Mesendoderm (in vitro differentiated cells): ENCODE measurements around the gene OSBPL10. TPM values are rescaled to one million over a fixed set of nuclear protein-coding genes. Genes with fewer than 3 reads are reported as not detected.

Experiments
- DNase-seq: peaks from one replicate; pipeline ENCODE4 v3.0.0; 2013
- H2AK5ac ChIP-seq: 2 replicates; pipeline ENCODE4 v1.6.1; 2013; ENCODE audit warnings: low read length, inconsistent platforms
- H2BK120ac ChIP-seq: 2 replicates; pipeline ENCODE4 v1.6.1; 2013; ENCODE audit warnings: low read depth, mild to moderate bottlenecking, low read length, moderate library complexity, mixed read lengths
- H2BK15ac ChIP-seq: replicated peaks from 2 replicates; pipeline ENCODE4 v1.6.1; 2013; ENCODE audit warnings: low read depth, mild to moderate bottlenecking, moderate library complexity
- H2BK5ac ChIP-seq: 2 replicates; pipeline ENCODE4 v1.6.1; 2013; ENCODE audit warnings: low read length, inconsistent platforms
- H3K18ac ChIP-seq: 2 replicates; pipeline ENCODE4 v1.6.1; 2013; ENCODE audit warnings: mild to moderate bottlenecking, low read length, mixed read lengths
- H3K23ac ChIP-seq: one replicate; pipeline ENCODE4 v1.6.1; 2013; ENCODE audit warnings: low read length
- H3K27ac ChIP-seq: 2 replicates; pipeline ENCODE4 v1.5.1; 2013; ENCODE audit warnings: low read depth, mild to moderate bottlenecking, inconsistent platforms, low read length, moderate library complexity
- H3K27me3 ChIP-seq: 2 replicates; pipeline ENCODE4 v1.6.1; 2013; ENCODE audit warnings: low read length, control low read depth, mild to moderate bottlenecking, inconsistent platforms; ENCODE audit not compliant: insufficient read depth, poor library complexity
- H3K36me3 ChIP-seq: 2 replicates; pipeline ENCODE4 v1.6.1; 2013; ENCODE audit warnings: low read length, inconsistent platforms; ENCODE audit not compliant: control insufficient read depth, insufficient read depth
- H3K4ac ChIP-seq: one replicate; pipeline ENCODE4 v1.6.1; 2013; ENCODE audit warnings: low read depth, mild to moderate bottlenecking, low read length, moderate library complexity
- H3K4me1 ChIP-seq: 2 replicates; pipeline ENCODE4 v1.6.1; 2013; ENCODE audit warnings: low read depth, low read length, inconsistent platforms; ENCODE audit not compliant: control insufficient read depth
- H3K4me2 ChIP-seq: 2 replicates; pipeline ENCODE4 v1.6.1; 2013; ENCODE audit warnings: low read length
- H3K4me3 ChIP-seq: 2 replicates; pipeline ENCODE4 v1.5.1; 2013; ENCODE audit warnings: mild to moderate bottlenecking, low read length
- H3K56ac ChIP-seq: one replicate; pipeline ENCODE4 v1.6.1; 2013; ENCODE audit warnings: low read length
- H3K79me1 ChIP-seq: 2 replicates; pipeline ENCODE4 v1.6.1; 2013; ENCODE audit warnings: low read length, inconsistent platforms
- H3K79me2 ChIP-seq: 2 replicates; pipeline ENCODE4 v1.6.1; 2013; ENCODE audit warnings: mild to moderate bottlenecking, low read length; ENCODE audit not compliant: control insufficient read depth, insufficient read depth
- H3K9ac ChIP-seq: 2 replicates; pipeline ENCODE4 v1.6.1; 2013; ENCODE audit warnings: low read length, inconsistent platforms
- H4K5ac ChIP-seq: one replicate; pipeline ENCODE4 v1.6.1; 2013; ENCODE audit warnings: low read length
- H4K8ac ChIP-seq: one replicate; pipeline ENCODE4 v1.6.1; 2013; ENCODE audit warnings: low read depth, mild to moderate bottlenecking, control low read depth, low read length, moderate library complexity
- WGBS: extraction: QIAGEN DNeasy Blood & Tissue Kit; methylation state at CpG from one replicate; pipeline ENCODE4 v1.1.7; 2013; ENCODE audit warnings: low lambda C conversion rate, missing lambda C conversion rate; ENCODE audit not compliant: insufficient coverage; ENCODE audit errors: extremely low coverage; 5-methylcytosine and 5-hydroxymethylcytosine counted together
- polyA plus RNA-seq, 2 experiments: library from polyadenylated mRNA; stranded (reverse); fragments of 200-250 nt; gene quantifications; one replicate each; pipeline ENCODE4 v1.2.3, GENCODE V29; 2013

The OSBPL10 gene, protein sequence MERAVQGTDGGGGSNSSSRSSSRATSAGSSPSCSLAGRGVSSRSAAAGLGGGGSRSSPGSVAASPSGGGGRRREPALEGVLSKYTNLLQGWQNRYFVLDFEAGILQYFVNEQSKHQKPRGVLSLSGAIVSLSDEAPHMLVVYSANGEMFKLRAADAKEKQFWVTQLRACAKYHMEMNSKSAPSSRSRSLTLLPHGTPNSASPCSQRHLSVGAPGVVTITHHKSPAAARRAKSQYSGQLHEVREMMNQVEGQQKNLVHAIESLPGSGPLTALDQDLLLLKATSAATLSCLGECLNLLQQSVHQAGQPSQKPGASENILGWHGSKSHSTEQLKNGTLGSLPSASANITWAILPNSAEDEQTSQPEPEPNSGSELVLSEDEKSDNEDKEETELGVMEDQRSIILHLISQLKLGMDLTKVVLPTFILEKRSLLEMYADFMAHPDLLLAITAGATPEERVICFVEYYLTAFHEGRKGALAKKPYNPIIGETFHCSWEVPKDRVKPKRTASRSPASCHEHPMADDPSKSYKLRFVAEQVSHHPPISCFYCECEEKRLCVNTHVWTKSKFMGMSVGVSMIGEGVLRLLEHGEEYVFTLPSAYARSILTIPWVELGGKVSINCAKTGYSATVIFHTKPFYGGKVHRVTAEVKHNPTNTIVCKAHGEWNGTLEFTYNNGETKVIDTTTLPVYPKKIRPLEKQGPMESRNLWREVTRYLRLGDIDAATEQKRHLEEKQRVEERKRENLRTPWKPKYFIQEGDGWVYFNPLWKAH
- 13.0 TPM for polyA plus RNA-seq (2013, experiment 1 of 2)
- polyA plus RNA-seq (2013, experiment 2 of 2) = 13.2 TPM

DNA sequence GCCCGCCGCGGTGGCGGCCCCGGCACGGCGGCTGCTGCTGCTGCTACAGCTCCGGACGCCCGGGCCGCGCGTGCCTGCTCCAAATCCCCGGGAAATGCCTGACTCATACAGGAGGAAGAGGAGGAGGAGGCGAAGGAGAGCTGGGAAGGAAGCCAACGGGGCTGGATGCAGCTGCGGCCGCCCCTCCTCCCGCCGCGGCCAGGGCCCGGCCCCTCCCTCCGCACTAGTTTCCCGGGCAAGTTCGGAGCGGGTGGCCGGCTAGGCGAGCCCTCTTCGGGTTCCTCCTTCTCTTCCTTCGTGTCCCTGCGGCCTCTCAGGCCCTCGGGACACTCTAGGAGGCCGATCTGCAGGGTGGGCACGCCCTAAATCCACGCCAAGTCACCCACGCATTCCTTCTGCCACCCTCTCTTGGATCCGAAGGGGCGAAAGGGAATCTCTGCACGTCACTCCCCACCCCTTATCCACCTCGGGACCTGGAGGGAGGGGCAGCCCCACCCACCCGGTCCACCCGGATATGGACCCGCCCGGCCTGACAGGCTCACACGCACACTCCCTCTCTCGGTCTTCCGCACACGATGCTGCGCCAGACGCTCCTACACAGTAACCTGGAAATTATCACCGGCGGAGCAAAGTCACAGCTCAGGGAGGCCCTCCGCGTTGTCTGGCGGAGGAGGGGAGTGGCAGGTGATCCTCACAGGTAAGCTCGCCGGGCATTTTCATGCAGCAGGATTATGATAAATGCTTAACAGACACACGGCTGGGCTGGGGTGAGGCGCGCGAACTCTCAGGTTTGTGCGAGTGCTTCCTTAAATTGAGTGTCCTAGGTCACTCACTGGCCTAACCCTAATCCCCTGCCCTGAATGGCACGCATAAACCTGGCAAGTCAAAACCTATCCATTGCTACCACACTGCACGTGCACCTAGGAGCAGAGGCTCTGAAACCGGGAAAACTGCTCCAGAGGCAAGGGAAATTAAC lies at the start of gene OSBPL10, which contains the start of gene ZNF860:
Gene OSBPL10 (minus strand): TSS at position 57 of the 976 bp plus-strand sequence. CDS start 83 bp downstream, outside the sequence.
Gene ZNF860 (plus strand): TSS at position 545 of the 976 bp plus-strand sequence. CDS start 7,330 bp downstream, outside the sequence.
- peak within 1 kb of the TSS; percentile 85 for H3K4me3 ChIP-seq

DNA sequence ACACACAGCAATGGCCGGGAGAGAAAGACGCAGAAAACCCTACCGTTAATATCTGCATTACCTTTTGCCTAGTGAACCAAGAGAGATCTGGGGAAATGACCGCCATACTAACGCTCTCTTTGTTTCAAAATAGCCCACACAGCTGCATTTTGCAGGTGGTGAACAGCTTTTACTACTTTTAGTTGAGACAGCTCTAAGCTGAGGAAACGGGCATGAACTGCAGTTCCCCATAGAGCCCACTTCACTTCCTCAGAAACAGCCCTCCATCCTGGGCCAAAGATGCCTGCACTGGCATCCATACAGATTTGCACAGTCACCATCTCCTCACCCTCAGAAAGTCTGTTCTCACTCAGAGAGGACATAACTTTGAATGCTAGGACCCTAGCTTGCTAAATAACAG lies 45.5 kb upstream of the OSBPL10 start:
- no peak overlapping the region for H3K4me3 ChIP-seq
- no peak overlapping the region for H2AK5ac ChIP-seq
- H2BK15ac ChIP-seq = no peak overlapping the region
- H2BK120ac ChIP-seq = no peak overlapping the region
- no peak overlapping the region for H4K5ac ChIP-seq
- no peaks in the 10 kb centered on the region for H3K4me1 ChIP-seq
- DNase-seq = no peak
- no peak overlapping the region for H2BK5ac ChIP-seq
- no peak overlapping the region for H3K23ac ChIP-seq
- no peaks in the 10 kb centered on the region for H3K27me3 ChIP-seq
- no CpG with 5 or more reads among the region's 6 CpGs for WGBS
- H3K56ac ChIP-seq = no peak overlapping the region
- H3K9ac ChIP-seq = no peak overlapping the region
- no peak overlapping the region for H3K27ac ChIP-seq
- H3K4ac ChIP-seq = no peak overlapping the region
- H4K8ac ChIP-seq = no peak overlapping the region
- H3K18ac ChIP-seq = no peak overlapping the region
- no peaks in the 10 kb centered on the region for H3K79me2 ChIP-seq
- no peaks in the 10 kb centered on the region for H3K36me3 ChIP-seq
- no peak overlapping the region for H3K4me2 ChIP-seq
- no peaks in the 10 kb centered on the region for H3K79me1 ChIP-seq

More for the DNA sequence above, at the start of gene OSBPL10, which contains the start of gene ZNF860:
- Histone ChIP-seq H2BK15ac (no peak within 1 kb of the TSS), H3K4ac (no peak within 1 kb of the TSS), H3K79me1 (peaks cover 3% of the 10 kb centered on the region), H3K36me3 (no peaks in the 10 kb centered on the region), H3K27ac (peak within 1 kb of the TSS; percentile 77), H3K23ac (peak within 1 kb of the TSS; percentile 29), H4K8ac (no peak within 1 kb of the TSS), H3K4me2 (peak within 1 kb of the TSS; percentile 96), H2BK120ac (peak within 1 kb of the TSS; percentile 8), H3K4me1 (peaks cover 2% of the 10 kb centered on the region), H2BK5ac (peak within 1 kb of the TSS; percentile 51), H3K27me3 (no peaks in the 10 kb centered on the region), H3K9ac (peak within 1 kb of the TSS; percentile 88), H3K79me2 (peaks cover 18% of the 10 kb centered on the region), H3K18ac (peak within 1 kb of the TSS; percentile 65), H4K5ac (no peak within 1 kb of the TSS), H2AK5ac (no peak within 1 kb of the TSS), H3K56ac (peak within 1 kb of the TSS; percentile 93)
- no CpG with 5 or more reads among the region's 65 CpGs for WGBS
- DNase-seq = peak; percentile 88

DNA sequence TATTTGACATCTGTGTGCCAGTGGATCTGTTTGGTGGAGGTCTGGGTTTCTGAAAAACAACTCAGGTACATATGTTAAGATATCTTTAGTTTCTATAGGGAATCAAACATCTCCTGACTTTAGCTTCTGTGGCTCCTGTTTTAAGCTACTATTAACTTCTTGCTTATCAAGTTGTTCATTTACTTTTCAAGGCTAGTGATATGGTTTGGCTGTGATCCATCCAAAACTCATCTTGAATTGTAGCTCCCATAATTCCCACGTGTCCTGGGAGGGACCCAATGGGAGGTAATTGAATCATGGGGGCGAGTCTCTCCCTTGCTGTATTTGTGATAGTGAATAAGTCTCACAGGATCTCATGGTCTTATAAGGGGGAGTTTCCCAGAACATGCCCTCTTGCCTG lies 41.9 kb upstream of the OSBPL10 start:
- Histone ChIP-seq H2AK5ac (no peak overlapping the region), H4K8ac (no peak overlapping the region), H2BK15ac (no peak overlapping the region), H3K36me3 (no peaks in the 10 kb centered on the region), H3K4ac (no peak overlapping the region), H3K9ac (no peak overlapping the region), H3K4me2 (no peak overlapping the region), H3K4me1 (no peaks in the 10 kb centered on the region), H3K27ac (no peak overlapping the region), H3K79me2 (no peaks in the 10 kb centered on the region), H3K23ac (no peak overlapping the region), H3K4me3 (no peak overlapping the region), H4K5ac (no peak overlapping the region), H2BK5ac (no peak overlapping the region), H2BK120ac (no peak overlapping the region), H3K56ac (no peak overlapping the region), H3K79me1 (no peaks in the 10 kb centered on the region), H3K18ac (no peak overlapping the region), H3K27me3 (no peaks in the 10 kb centered on the region)
- no CpG with 5 or more reads among the region's 2 CpGs for WGBS
- no peak for DNase-seq

DNA sequence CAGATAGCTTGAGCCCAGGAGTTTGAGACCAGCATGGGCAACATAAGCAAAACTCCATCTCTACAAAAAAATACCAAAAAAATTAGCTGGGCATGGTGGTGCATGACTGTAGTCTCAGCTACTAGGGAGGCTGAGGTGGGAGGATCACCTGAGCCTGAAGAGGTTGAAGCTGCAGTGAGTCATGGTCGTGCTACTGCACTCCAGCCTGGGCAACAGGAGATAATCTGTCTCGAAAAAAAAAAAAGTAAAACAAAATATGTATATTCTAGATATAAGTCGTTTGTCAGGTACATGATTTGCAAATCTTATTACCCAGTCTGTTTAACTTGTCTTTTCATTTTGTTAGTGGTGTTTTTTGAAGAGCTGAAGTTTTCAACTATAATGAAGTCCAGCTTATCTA lies 40.7 kb upstream of the OSBPL10 start:
- H3K4me2 ChIP-seq = no peak overlapping the region
- H4K5ac ChIP-seq = no peak overlapping the region
- no peak overlapping the region for H3K56ac ChIP-seq
- no peak overlapping the region for H3K9ac ChIP-seq
- no peak overlapping the region for H4K8ac ChIP-seq
- no peak overlapping the region for H2BK15ac ChIP-seq
- H2AK5ac ChIP-seq = no peak overlapping the region
- no peak overlapping the region for H3K27ac ChIP-seq
- no peaks in the 10 kb centered on the region for H3K36me3 ChIP-seq
- H3K27me3 ChIP-seq = no peaks in the 10 kb centered on the region
- no peak for DNase-seq
- no CpG with 5 or more reads among the region's 3 CpGs for WGBS
- no peak overlapping the region for H3K18ac ChIP-seq
- H3K4ac ChIP-seq = no peak overlapping the region
- no peaks in the 10 kb centered on the region for H3K4me1 ChIP-seq
- no peak overlapping the region for H3K4me3 ChIP-seq
- no peaks in the 10 kb centered on the region for H3K79me2 ChIP-seq
- H3K23ac ChIP-seq = no peak overlapping the region
- no peak overlapping the region for H2BK120ac ChIP-seq
- no peaks in the 10 kb centered on the region for H3K79me1 ChIP-seq
- no peak overlapping the region for H2BK5ac ChIP-seq

DNA sequence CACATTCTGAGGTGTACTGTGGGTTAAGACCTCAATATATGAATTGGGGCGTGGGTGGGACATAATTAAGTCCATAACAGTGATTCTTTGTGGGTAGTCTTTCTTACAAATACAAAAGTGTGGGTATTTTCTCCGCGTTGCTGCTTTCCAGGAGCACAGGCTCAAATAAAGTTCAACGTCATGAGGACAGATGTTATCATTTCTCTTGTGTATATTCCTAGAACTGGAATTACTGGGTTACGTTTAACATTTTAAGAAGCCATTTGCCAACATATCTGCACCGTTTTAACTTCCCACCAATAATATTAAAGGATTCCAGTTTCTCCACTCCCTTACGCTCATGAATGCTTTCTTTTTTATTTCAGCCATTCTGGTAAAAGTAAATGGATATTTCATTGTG lies 40.1 kb upstream of the OSBPL10 start:
- Histone ChIP-seq H3K4me1 (no peaks in the 10 kb centered on the region), H3K4me2 (no peak overlapping the region), H2BK15ac (no peak overlapping the region), H3K56ac (no peak overlapping the region), H3K79me2 (no peaks in the 10 kb centered on the region), H3K18ac (no peak overlapping the region), H2BK120ac (no peak overlapping the region), H2BK5ac (no peak overlapping the region), H3K36me3 (no peaks in the 10 kb centered on the region), H4K5ac (no peak overlapping the region), H3K79me1 (no peaks in the 10 kb centered on the region), H3K4ac (no peak overlapping the region), H3K4me3 (no peak overlapping the region), H3K9ac (no peak overlapping the region), H3K27ac (no peak overlapping the region), H4K8ac (no peak overlapping the region), H3K23ac (no peak overlapping the region), H3K27me3 (no peaks in the 10 kb centered on the region), H2AK5ac (no peak overlapping the region)
- DNase-seq = no peak
- WGBS = no CpG with 5 or more reads among the region's 7 CpGs
